ENCODE results near the gene CDR2L.

CDR2L gene

GRCh38 chr17:74995847-74996246 is 8.4 kb downstream of the CDR2L start:
- DNase-seq (ENCODE audit: low read depth): no peak
- no peak for TF ChIP-seq CTCF (IDR thresholded peaks at IDR 0.05; ENCODE audit: insufficient read depth, low read depth, low read length, missing control alignments)
- no peak overlapping the region for H3K4me3 ChIP-seq (ENCODE audit: low read depth, low read length)

DNA sequence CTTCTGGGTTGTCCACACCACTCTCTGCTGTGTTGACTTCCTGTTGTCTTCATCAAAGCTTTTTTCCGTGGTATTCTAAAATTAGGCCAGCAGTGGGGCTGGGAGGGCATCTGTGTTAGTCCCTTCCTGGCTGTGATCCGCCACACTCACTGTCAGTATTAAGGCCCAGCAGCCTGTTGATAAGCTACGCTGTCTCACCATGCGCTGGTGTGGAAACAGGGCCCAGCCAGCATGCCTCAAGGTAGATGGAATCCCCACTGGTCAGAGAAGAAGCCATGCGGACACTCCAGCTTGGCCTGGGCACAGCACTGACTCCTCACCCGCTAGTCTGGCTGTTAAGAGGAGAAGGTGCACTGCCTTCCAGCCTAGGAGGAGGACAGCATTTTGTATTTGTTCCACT is 11.4 kb downstream of the CDR2L start:
- no peak for DNase-seq (ENCODE audit: low read depth)
- no peak overlapping the region for H3K4me3 ChIP-seq (ENCODE audit: low read depth, low read length)
- TF ChIP-seq CTCF (IDR thresholded peaks at IDR 0.05; ENCODE audit: insufficient read depth, low read depth, low read length, missing control alignments): no peak

DNA sequence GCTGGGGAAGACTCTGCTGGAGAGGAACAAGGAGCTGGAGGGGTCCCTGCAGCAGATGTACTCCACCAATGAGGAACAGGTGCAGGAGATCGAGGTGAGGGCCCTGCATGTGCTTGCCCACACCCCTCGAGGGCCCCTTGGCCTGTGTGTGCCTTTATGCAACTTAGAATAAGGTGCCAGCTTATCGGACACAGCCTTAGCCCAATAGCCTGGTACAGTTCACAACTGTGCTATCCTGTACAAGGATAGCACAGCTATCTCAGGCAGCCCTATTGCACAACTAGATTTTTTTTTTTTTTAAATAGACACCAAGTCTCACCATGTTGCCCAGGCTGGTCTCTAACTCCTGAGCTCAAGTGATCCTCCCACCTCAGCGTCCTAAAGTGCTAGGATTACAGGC is 12.1 kb downstream of the CDR2L start:
- no peak for DNase-seq (ENCODE audit: low read depth)
- H3K4me3 ChIP-seq (ENCODE audit: low read depth, low read length): no peak overlapping the region
- TF ChIP-seq CTCF (IDR thresholded peaks at IDR 0.05; ENCODE audit: insufficient read depth, low read depth, low read length, missing control alignments): no peak

DNA sequence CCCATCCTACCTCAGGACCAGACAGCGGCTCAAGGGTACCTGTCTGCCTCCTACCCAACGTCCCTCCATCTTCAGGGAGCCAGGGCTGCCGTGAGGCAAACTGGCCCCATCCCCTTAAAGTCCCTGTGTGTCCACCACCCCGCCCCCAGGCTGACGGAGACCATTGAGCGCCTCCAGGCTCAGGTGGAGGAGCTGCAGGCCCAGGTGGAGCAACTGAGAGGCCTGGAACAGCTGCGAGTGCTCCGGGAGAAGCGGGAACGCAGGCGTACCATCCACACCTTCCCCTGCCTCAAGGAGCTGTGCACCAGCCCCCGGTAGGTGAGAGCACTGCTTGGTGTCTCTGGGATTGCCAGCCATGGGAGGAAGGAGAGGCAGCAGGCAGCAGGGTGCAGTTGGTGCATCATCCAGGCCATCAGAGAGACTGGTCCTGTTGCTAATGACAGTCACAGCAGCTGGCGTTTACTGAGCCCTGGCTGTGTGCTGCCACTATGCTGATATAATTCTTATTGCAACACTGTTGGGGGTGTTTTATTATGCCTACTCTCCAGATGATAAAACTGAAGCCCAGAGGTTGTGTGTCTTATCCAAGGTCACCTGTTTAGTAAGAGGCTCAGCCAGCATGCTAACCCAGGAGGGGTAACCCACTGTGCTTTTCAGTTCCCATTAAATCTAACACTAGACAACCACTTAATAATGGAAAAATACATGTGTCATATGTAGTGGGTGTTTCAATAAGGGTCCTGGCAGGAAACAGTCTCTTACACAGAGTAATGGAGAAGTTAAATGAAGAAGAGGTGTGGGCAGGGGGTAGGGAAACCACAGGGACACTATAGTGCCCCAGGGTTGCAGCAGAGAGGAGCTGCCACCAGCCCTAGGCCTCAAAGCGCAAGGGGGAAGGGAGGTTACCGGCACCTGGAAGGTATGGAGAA is 14.7 kb downstream of the CDR2L start:
- no peak for TF ChIP-seq CTCF (IDR thresholded peaks at IDR 0.05; ENCODE audit: insufficient read depth, low read depth, low read length, missing control alignments)
- H3K4me3 ChIP-seq (ENCODE audit: low read depth, low read length): no peak overlapping the region
- no peak for DNase-seq (ENCODE audit: low read depth)

GRCh38 chr17:75003070-75003956 is 15.9 kb downstream of the CDR2L start:
- no peak for DNase-seq (ENCODE audit: low read depth)
- no peak overlapping the region for H3K4me3 ChIP-seq (ENCODE audit: low read depth, low read length)
- TF ChIP-seq CTCF (IDR thresholded peaks at IDR 0.05; ENCODE audit: insufficient read depth, low read depth, low read length, missing control alignments): no peak

DNA sequence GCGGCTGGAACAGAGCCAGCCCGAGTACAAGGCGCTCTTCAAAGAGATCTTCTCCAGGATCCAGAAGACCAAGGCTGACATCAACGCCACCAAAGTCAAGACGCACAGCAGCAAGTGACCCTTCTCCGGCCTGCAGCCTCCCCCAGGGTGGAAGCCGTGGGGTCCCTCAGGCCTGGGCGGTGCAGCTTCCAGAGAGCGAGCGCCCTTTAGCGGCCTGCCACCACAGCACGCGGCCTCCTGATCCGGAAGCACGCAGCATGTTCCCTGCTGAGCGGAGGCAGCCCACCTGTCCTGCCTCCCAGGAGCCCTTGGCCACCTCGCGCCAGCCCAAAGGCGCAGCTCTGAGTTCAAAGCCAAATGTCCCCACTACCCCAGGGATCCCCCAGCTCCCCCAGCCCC is 16.5 kb downstream of the CDR2L start:
- no peak for TF ChIP-seq CTCF (IDR thresholded peaks at IDR 0.05; ENCODE audit: insufficient read depth, low read depth, low read length, missing control alignments)
- no peak overlapping the region for H3K4me3 ChIP-seq (ENCODE audit: low read depth, low read length)
- no peak for DNase-seq (ENCODE audit: low read depth)
